Measurements from ENCODE around the gene SORCS2. TPM values are rescaled to one million over a fixed set of nuclear protein-coding genes. Genes with fewer than 3 reads are reported as not detected.

SORCS2 gene
- total and polyA plus RNA-seq, 2 of the 8 experiments (the other 6 are each of a cell fraction or from before 2014, with no cell fraction given), result 0.36 to 1.8 TPM

DNA sequence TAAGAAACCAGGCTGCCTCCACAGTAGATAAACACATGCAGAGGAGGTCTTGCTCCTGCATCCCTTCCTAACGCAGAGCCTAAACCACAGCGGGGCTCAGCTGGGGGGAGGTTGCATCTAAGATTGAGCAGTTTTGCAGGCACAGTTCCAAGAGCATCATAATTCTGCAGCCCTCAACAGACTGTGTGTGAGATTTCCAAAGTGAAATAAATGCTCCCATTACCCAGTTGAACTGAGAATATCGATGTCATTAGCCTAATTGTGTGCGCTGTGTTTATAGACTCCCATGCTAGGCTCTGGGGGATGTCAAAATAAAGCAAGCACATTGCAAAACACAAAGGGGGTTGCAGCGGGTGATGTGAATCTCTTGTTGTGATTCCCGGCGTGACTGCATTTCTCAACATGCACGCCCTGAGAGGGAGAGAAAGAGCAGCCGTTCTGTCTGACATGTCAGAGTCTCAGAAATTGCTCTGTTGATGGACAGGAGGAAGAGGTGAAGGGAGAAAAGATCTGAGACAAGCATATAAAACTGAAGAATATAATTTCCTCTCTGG is 392.3 kb downstream of the SORCS2 start (continued):
- TF ChIP-seq RBBP5 (IDR thresholded peaks at IDR 0.05; ENCODE audit: borderline replicate concordance, low read depth, low read length) (no peak), SP2 (IDR thresholded peaks at IDR 0.05; ENCODE audit: low read length) (no peak), SP1 (IDR thresholded peaks at IDR 0.05; ENCODE audit: low read depth, low read length) (no peak), TCF12 (IDR thresholded peaks at IDR 0.05; ENCODE audit: low read depth, low read length) (no peak), HDAC6 (IDR thresholded peaks at IDR 0.05; ENCODE audit: low read depth, low read length) (no peak), RAD21 (IDR thresholded peaks at IDR 0.05 in 1 of 2, conservative IDR thresholded peaks at IDR 0.05 in 1 of 2; ENCODE audit: low read depth in 2 of 2, low read length in 2 of 2) (no peak), EP300 (IDR thresholded peaks at IDR 0.05; ENCODE audit: borderline replicate concordance in 1 of 2, low read depth in 2 of 2, low read length in 2 of 2) (no peak)
- TF ChIP-seq, protein P1, sequence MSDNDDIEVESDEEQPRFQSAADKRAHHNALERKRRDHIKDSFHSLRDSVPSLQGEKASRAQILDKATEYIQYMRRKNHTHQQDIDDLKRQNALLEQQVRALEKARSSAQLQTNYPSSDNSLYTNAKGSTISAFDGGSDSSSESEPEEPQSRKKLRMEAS (IDR thresholded peaks at IDR 0.05), result no peak
